HCT116 (cell line): ENCODE results near the gene ADM5. TPM values are rescaled to one million over a fixed set of nuclear protein-coding genes. Genes with fewer than 3 reads are reported as not detected.

ENCODE experiments used
- ATAC-seq: fragments of 200-7000 bp; cut with Tn5 transposase; 2 replicates; pipeline ENCODE4 v1.9.1; 2020; ENCODE audit warnings: mild to moderate bottlenecking, moderate library complexity
- BruUV-seq: library from RNA; stranded (reverse); fragments of 400-500 nt; replicated peaks from 2 replicates; lab custom pipeline; 2021; lab: Mats Ljungman, UMichigan
- CTCF ChIA-PET: fragments of 300-600 bp; sonication (Branson Sonifier 250); formaldehyde crosslinking; loops from one replicate; lab custom pipeline; 2021; ENCODE audit warnings: antibody characterized with exemption; lab: Charles Lee
- POLR2A ChIA-PET: fragments of 300-600, 350-600 bp; sonication (Branson Sonifier 250); formaldehyde crosslinking; loops from one replicate; lab custom pipeline; 2021; ENCODE audit warnings: antibody characterized with exemption; lab: Charles Lee
- RAD21 ChIA-PET, 2 experiments: fragments of 300-600 bp; sonication (Branson Sonifier 250); formaldehyde crosslinking; loops; one replicate each; lab custom pipeline; 2023; ENCODE audit warnings: low total read pairs in 2 of 2; ENCODE audit not compliant: uncharacterized antibody in 2 of 2, unreplicated experiment in 2 of 2, low non-redundant PET in 1 of 2; lab: Charles Lee
- DNase-seq: peaks from one replicate; pipeline ENCODE4 v3.0.0-alpha.2; 2010; ENCODE audit warnings: low read depth, low spot score
- H2AFZ ChIP-seq: fragments of 200-600 bp; shearing (Covaris generic), sonication (generic); 2 replicates; pipeline ENCODE4 v1.6.1; 2017; ENCODE audit warnings: low read depth, mixed run types, mixed read lengths, antibody characterized with exemption, low read length; ENCODE audit not compliant: poor library complexity, severe bottlenecking
- H3K27ac ChIP-seq: 2 replicates; pipeline ENCODE4 v1.5.1; 2012; ENCODE audit warnings: low read depth, low read length
- H3K27me3 ChIP-seq: fragments of 200-600 bp; sonication (generic); 2 replicates; pipeline ENCODE4 v1.6.1; 2016; ENCODE audit warnings: mixed run types, low read length, mixed read lengths; ENCODE audit not compliant: insufficient read depth
- H3K36me3 ChIP-seq, 2 experiments: fragments of 200-500 bp in 1 of 2; fragments of 200-600 bp in 1 of 2; sonication (Bioruptor generic) in 1 of 2; sonication (generic) in 1 of 2; 2 replicates each; pipeline versions ENCODE4 v1.5.1 to v1.6.1; 2014 to 2016; ENCODE audit warnings: low read length in 2 of 2, inconsistent platforms in 1 of 2, mixed read lengths in 1 of 2, mixed run types in 1 of 2; ENCODE audit not compliant: insufficient read depth in 2 of 2, control insufficient read depth in 1 of 2
- H3K4me1 ChIP-seq, 2 experiments: fragments of 200-600 bp in 1 of 2; sonication (generic) in 1 of 2; 2 replicates each; pipeline versions ENCODE4 v1.5.1 to v1.6.1; 2012 to 2017; ENCODE audit warnings: low read length in 2 of 2, inconsistent platforms in 1 of 2, mild to moderate bottlenecking in 1 of 2, mixed read lengths in 1 of 2, mixed run types in 1 of 2, moderate library complexity in 1 of 2; ENCODE audit not compliant: insufficient read depth in 2 of 2, control insufficient read depth in 1 of 2
- H3K4me2 ChIP-seq: fragments of 200-600 bp; sonication (generic); 2 replicates; pipeline ENCODE4 v1.6.1; 2017; ENCODE audit warnings: mixed run types, low read length, mixed read lengths
- H3K4me3 ChIP-seq, 2 experiments: fragments of 200-600 bp in 1 of 2; sonication (generic) in 1 of 2; replicated peaks in 1 of 2; 2 replicates each; pipeline ENCODE4 v1.5.1; 2011 to 2016; ENCODE audit warnings: low read length in 2 of 2, control low read depth in 1 of 2, low read depth in 1 of 2, mild to moderate bottlenecking in 1 of 2, mixed read lengths in 1 of 2, mixed run types in 1 of 2
- H3K79me2 ChIP-seq: fragments of 200-600 bp; sonication (generic); 2 replicates; pipeline ENCODE4 v1.6.1; 2017; ENCODE audit warnings: mild to moderate bottlenecking, mixed run types, low read length, moderate library complexity, mixed read lengths; ENCODE audit not compliant: insufficient read depth
- H3K9ac ChIP-seq: fragments of 200-600 bp; sonication (generic); 2 replicates; pipeline ENCODE4 v1.6.1; 2016; ENCODE audit warnings: low read length, mixed read lengths
- H3K9me2 ChIP-seq: fragments of 200-600 bp; sonication (generic), shearing (Covaris generic); 2 replicates; pipeline ENCODE4 v1.6.1; 2017; ENCODE audit warnings: mixed run types, mild to moderate bottlenecking, moderate library complexity; ENCODE audit not compliant: insufficient read depth
- H3K9me3 ChIP-seq, 2 experiments: fragments of 200-500 bp in 1 of 2; fragments of 200-600 bp in 1 of 2; sonication (Bioruptor generic) in 1 of 2; sonication (generic) in 1 of 2; 2 replicates each; pipeline ENCODE4 v1.6.1; 2014 to 2017; ENCODE audit warnings: low read length in 2 of 2, mixed read lengths in 2 of 2, inconsistent platforms in 1 of 2, low read depth in 1 of 2, mild to moderate bottlenecking in 1 of 2, mixed run types in 1 of 2, moderate library complexity in 1 of 2; ENCODE audit not compliant: control insufficient read depth in 1 of 2, insufficient read depth in 1 of 2
- H4K20me1 ChIP-seq: fragments of 200-600 bp; sonication (generic), shearing (Covaris generic); 2 replicates; pipeline ENCODE4 v1.6.1; 2017; ENCODE audit warnings: mixed run types, mild to moderate bottlenecking, moderate library complexity; ENCODE audit not compliant: insufficient read depth
- CBX3 ChIP-seq: IDR thresholded peaks from 2 replicates; pipeline ENCODE4 v1.6.1; 2012; ENCODE audit warnings: low read depth
- CEBPB ChIP-seq: IDR thresholded peaks from 2 replicates; pipeline ENCODE4 v1.6.1; 2012; ENCODE audit warnings: low read depth
- EGR1 ChIP-seq: IDR thresholded peaks from 2 replicates; pipeline ENCODE4 v1.6.1; 2012; ENCODE audit warnings: low read depth
- ELF1 ChIP-seq: IDR thresholded peaks from 2 replicates; pipeline ENCODE4 v1.6.1; 2012; ENCODE audit warnings: low read depth, borderline replicate concordance
- EZH2 ChIP-seq: fragments of 200-600 bp; sonication (generic); IDR thresholded peaks from 2 replicates; pipeline ENCODE4 v1.6.1; 2017; ENCODE audit warnings: antibody characterized with exemption, mixed run types
- EZH2phosphoT487 ChIP-seq: fragments of 200-600 bp; IDR thresholded peaks from 2 replicates; pipeline ENCODE4 v1.6.1; 2018; ENCODE audit warnings: antibody characterized with exemption, borderline replicate concordance
- FOSL1 ChIP-seq: IDR thresholded peaks from 2 replicates; pipeline ENCODE4 v1.6.1; 2012; ENCODE audit warnings: low read depth
- JUND ChIP-seq: IDR thresholded peaks from 2 replicates; pipeline ENCODE4 v1.6.1; 2012
- POLR2A ChIP-seq: IDR thresholded peaks from 2 replicates; pipeline ENCODE4 v1.7.0; 2011; ENCODE audit warnings: borderline replicate concordance; ENCODE audit not compliant: insufficient read depth, insufficient read length; ENCODE audit errors: extremely low read depth
- RAD21 ChIP-seq: IDR thresholded peaks from 2 replicates; pipeline ENCODE4 v1.6.1; 2012; ENCODE audit warnings: low read depth, mild to moderate bottlenecking
- SIN3A ChIP-seq: IDR thresholded peaks from 2 replicates; pipeline ENCODE4 v1.6.1; 2012; ENCODE audit warnings: low read depth
- SRF ChIP-seq: IDR thresholded peaks from 2 replicates; pipeline ENCODE4 v1.6.1; 2012; ENCODE audit warnings: low read depth
- TCF7L2 ChIP-seq: IDR thresholded peaks from 2 replicates; pipeline ENCODE4 v1.7.0; 2011; ENCODE audit warnings: borderline replicate concordance, inconsistent platforms; ENCODE audit not compliant: insufficient read depth, insufficient read length; ENCODE audit errors: extremely low read depth
- YY1 ChIP-seq: IDR thresholded peaks from 2 replicates; pipeline ENCODE4 v1.6.1; 2011; ENCODE audit warnings: low read length, low read depth, moderate library complexity, mild to moderate bottlenecking; ENCODE audit not compliant: insufficient replicate concordance; ENCODE audit errors: extremely low read depth
- ZFX ChIP-seq: fragments of 450-650 bp; IDR thresholded peaks from 2 replicates; pipeline ENCODE4 v1.6.1; 2017
- ZNF274 ChIP-seq: fragments of 200-500 bp; sonication (Bioruptor generic); IDR thresholded peaks from 2 replicates; pipeline ENCODE4 v1.6.1; 2014; ENCODE audit warnings: mild to moderate bottlenecking, low read depth, low read length, inconsistent platforms
- intact Hi-C: fragments of 100-400 bp; cut with micrococcal nuclease; formaldehyde crosslinking; loops from 2 replicates; pipeline ENCODE4 v1.10.0; 2022
- total RNA-seq: library from RNA; stranded (reverse); gene quantifications from one replicate; pipeline ENCODE4 v1.2.1, GENCODE V29; 2021; ENCODE audit not compliant: unreplicated experiment
- TF ChIP-seq, protein P1 (sequence below): IDR thresholded peaks from 2 replicates; pipeline ENCODE4 v1.6.1; 2012; ENCODE audit warnings: low read depth
- TF ChIP-seq, protein P2 (sequence below): IDR thresholded peaks from 2 replicates; pipeline ENCODE4 v1.6.1; 2011; ENCODE audit warnings: mild to moderate bottlenecking, low read length, moderate library complexity; ENCODE audit not compliant: insufficient replicate concordance; ENCODE audit errors: extremely low read depth
- TF ChIP-seq, protein P3 (sequence below): IDR thresholded peaks from 2 replicates; pipeline ENCODE4 v1.6.1; 2012

Gene ADM5
- total RNA-seq, 1 experiment from 2014 or later = 12.1 TPM

DNA sequence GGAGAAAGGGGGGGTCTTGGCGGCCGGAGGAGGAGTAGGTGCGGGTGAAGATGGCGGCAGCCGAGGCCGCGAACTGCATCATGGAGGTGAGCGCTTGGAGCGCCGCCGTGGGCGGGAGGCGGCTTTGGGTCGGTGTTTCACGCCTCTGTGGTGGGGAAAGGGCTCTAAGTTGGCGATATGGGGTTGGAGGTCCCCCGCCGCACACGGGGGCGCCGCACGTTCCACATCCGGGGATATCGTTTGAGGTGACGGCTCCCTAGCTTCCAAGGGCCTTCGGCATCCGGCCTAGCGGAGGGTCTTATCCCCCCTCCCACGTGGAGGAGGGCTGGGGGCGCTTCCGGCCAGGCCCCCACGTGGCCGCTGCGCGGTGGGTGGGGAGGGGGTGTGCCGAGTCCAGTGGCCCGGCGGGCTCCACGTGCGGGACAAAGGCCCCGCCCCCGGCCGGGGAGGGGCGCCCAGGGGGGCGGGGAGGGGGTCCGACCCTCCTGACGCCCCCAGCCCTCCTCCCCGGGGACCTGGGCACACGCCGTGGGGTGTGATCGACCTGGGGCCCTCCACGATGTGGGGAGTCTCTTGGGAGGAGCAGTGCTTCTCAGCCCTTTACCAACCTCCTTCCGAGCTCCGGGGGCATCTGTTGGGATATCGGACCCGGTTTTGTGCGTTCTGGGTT is 12.0 kb upstream of the ADM5 start, which contains the start of gene PRMT1:
PRMT1 (plus strand) TSS at position 41 of the 670 bp plus-strand sequence; CDS start at position 51, 10 bp downstream.
- no TSS peak for BruUV-seq
- DNase-seq (no peak), ATAC-seq (peak; percentile 16)
- H3K4me1 ChIP-seq = peaks cover 30 to 44% of the 10 kb centered on the region in 2 experiments
- no peaks in the 10 kb centered on the region for H3K27me3 ChIP-seq
- peak within 1 kb of the TSS; percentile 98 for H3K4me2 ChIP-seq
- no peaks in the 10 kb centered on the region for H3K9me2 ChIP-seq
- ChIA-PET CTCF (interaction anchor here (0.7 to 3.4 kb wide), 4 partner anchors 12 to 201 kb away, joined by 4 to 19 read pairs (median 12); partner anchors contain the start of genes BCL2L12, IRF3 and RRAS), POLR2A (interaction anchor here (0.7 to 4.3 kb wide), 10 partner anchors 13 to 182 kb away, joined by 3 to 92 read pairs (median 6); partner anchors contain the start of genes BCL2L12, IRF3, NOSIP and PRRG2), RAD21 (interaction anchor here in 1 of 2 experiments (1.3 kb wide), 1 partner anchor 37 kb away, joined by 6 read pairs; the partner anchor contains the start of gene RRAS)
- no peaks in the 10 kb centered on the region for H3K9me3 ChIP-seq
- peak within 1 kb of the TSS; percentile 27 for H2AFZ ChIP-seq
- peaks cover 53% of the 10 kb centered on the region for H3K79me2 ChIP-seq
- peak within 1 kb of the TSS; percentile 93 to 99 for H3K4me3 ChIP-seq
- H4K20me1 ChIP-seq = peaks cover 26% of the 10 kb centered on the region; the same call in 1 of the 2 replicates
- H3K27ac ChIP-seq = peak within 1 kb of the TSS; percentile 99
- peak within 1 kb of the TSS; percentile 100 for H3K9ac ChIP-seq
- intact Hi-C loops = loop anchor here (1.0 to 5.0 kb wide), 4 partner anchors 85 to 175 kb away; partner anchors contain the start of gene PRR12
- H3K36me3 ChIP-seq = peaks cover 10 to 17% of the 10 kb centered on the region in 2 experiments; a peak in 3 of 4 replicates
- TF ChIP-seq, protein P1, sequence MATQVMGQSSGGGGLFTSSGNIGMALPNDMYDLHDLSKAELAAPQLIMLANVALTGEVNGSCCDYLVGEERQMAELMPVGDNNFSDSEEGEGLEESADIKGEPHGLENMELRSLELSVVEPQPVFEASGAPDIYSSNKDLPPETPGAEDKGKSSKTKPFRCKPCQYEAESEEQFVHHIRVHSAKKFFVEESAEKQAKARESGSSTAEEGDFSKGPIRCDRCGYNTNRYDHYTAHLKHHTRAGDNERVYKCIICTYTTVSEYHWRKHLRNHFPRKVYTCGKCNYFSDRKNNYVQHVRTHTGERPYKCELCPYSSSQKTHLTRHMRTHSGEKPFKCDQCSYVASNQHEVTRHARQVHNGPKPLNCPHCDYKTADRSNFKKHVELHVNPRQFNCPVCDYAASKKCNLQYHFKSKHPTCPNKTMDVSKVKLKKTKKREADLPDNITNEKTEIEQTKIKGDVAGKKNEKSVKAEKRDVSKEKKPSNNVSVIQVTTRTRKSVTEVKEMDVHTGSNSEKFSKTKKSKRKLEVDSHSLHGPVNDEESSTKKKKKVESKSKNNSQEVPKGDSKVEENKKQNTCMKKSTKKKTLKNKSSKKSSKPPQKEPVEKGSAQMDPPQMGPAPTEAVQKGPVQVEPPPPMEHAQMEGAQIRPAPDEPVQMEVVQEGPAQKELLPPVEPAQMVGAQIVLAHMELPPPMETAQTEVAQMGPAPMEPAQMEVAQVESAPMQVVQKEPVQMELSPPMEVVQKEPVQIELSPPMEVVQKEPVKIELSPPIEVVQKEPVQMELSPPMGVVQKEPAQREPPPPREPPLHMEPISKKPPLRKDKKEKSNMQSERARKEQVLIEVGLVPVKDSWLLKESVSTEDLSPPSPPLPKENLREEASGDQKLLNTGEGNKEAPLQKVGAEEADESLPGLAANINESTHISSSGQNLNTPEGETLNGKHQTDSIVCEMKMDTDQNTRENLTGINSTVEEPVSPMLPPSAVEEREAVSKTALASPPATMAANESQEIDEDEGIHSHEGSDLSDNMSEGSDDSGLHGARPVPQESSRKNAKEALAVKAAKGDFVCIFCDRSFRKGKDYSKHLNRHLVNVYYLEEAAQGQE = no peak
- peak; percentile 68 for TF ChIP-seq POLR2A
- TF ChIP-seq CBX3 = no peak
- no peak for TF ChIP-seq ZNF274
- peak; percentile 63; the same call in 1 of the 2 replicates for TF ChIP-seq ZFX
- no peak for TF ChIP-seq EZH2
- TF ChIP-seq, protein P2, sequence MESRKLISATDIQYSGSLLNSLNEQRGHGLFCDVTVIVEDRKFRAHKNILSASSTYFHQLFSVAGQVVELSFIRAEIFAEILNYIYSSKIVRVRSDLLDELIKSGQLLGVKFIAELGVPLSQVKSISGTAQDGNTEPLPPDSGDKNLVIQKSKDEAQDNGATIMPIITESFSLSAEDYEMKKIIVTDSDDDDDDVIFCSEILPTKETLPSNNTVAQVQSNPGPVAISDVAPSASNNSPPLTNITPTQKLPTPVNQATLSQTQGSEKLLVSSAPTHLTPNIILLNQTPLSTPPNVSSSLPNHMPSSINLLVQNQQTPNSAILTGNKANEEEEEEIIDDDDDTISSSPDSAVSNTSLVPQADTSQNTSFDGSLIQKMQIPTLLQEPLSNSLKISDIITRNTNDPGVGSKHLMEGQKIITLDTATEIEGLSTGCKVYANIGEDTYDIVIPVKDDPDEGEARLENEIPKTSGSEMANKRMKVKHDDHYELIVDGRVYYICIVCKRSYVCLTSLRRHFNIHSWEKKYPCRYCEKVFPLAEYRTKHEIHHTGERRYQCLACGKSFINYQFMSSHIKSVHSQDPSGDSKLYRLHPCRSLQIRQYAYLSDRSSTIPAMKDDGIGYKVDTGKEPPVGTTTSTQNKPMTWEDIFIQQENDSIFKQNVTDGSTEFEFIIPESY = no peak
- TF ChIP-seq SIN3A = peak; percentile 89; the same call in 1 of the 2 replicates
- no peak for TF ChIP-seq EZH2phosphoT487
- TF ChIP-seq JUND = no peak
- TF ChIP-seq RAD21 = no peak
- TF ChIP-seq YY1 = peak; percentile 85
- no peak for TF ChIP-seq SRF
- peak; percentile 54; the same call in 1 of the 2 replicates for TF ChIP-seq EGR1
- TF ChIP-seq ELF1 = no peak
- TF ChIP-seq TCF7L2 = peak; percentile 47
- TF ChIP-seq, protein P3, sequence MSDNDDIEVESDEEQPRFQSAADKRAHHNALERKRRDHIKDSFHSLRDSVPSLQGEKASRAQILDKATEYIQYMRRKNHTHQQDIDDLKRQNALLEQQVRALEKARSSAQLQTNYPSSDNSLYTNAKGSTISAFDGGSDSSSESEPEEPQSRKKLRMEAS = peak; percentile 97
- TF ChIP-seq FOSL1 = no peak
- TF ChIP-seq CEBPB = no peak
